ENCODE measurements around the gene SEC23IP.
A peak's percentile ranks its signal among the peaks of the same experiment; 100 is the strongest.
"Not testable (repeated sequence)": the region's sequence is repeated elsewhere in the genome, so short reads cannot be mapped to it uniquely, and the experiment has no call there.

The SEC23IP gene

GRCh38 chr10:119892188-119893065, at the start of gene SEC23IP:
Gene SEC23IP (plus strand): TSS chr10:119892730. CDS start chr10:119892783, 53 bp downstream.
- DNase-seq: peak; percentile 69

- DNase-seq: no peak
Measured at GRCh38 chr10:119845656-119846055, 46.9 kb upstream of the SEC23IP start.

- no peak for DNase-seq
Measured at GRCh38 chr10:119849031-119849789, 43.3 kb upstream of the SEC23IP start.

GRCh38 chr10:119849944-119850343, 42.6 kb upstream of the SEC23IP start:
- no peak for DNase-seq

- DNase-seq: no peak
Measured at GRCh38 chr10:119852277-119852676, 40.3 kb upstream of the SEC23IP start.

- DNase-seq: no peak
Measured at GRCh38 chr10:119852822-119853221, 39.7 kb upstream of the SEC23IP start.

- DNase-seq: no peak
Measured at GRCh38 chr10:119853574-119853973, 39.0 kb upstream of the SEC23IP start.

GRCh38 chr10:119858063-119858462, 34.5 kb upstream of the SEC23IP start:
- DNase-seq: no peak

GRCh38 chr10:119859420-119860258, 32.9 kb upstream of the SEC23IP start:
- no peak for DNase-seq

- DNase-seq: no peak
Measured at GRCh38 chr10:119860866-119861607, 31.5 kb upstream of the SEC23IP start.

GRCh38 chr10:119862524-119862923, 30.0 kb upstream of the SEC23IP start:
- no peak for DNase-seq

GRCh38 chr10:119863951-119864565, 28.5 kb upstream of the SEC23IP start:
- no peak for DNase-seq

- no peak for DNase-seq
Measured at GRCh38 chr10:119865699-119866240, 26.8 kb upstream of the SEC23IP start.

GRCh38 chr10:119867317-119867716, 25.2 kb upstream of the SEC23IP start:
- DNase-seq: no peak

- DNase-seq: not testable (repeated sequence)
Measured at GRCh38 chr10:119869398-119869797, 23.1 kb upstream of the SEC23IP start.

GRCh38 chr10:119871881-119872609, 20.5 kb upstream of the SEC23IP start:
- DNase-seq: no peak

- no peak for DNase-seq
Measured at GRCh38 chr10:119872610-119872859, 20.0 kb upstream of the SEC23IP start, which contains the start of gene MCMBP. Gene MCMBP (minus strand): TSS chr10:119872843. CDS start chr10:119872584, 259 bp downstream.

GRCh38 chr10:119872860-119873681, 19.5 kb upstream of the SEC23IP start:
- DNase-seq: peak; percentile 41

- no peak for DNase-seq
Measured at GRCh38 chr10:119878524-119878923, 14.0 kb upstream of the SEC23IP start.
